ENCODE data around the gene NQO1. TPM values are rescaled to one million over a fixed set of nuclear protein-coding genes. Genes with fewer than 3 reads are reported as not detected.
"Not testable (repeated sequence)": the region's sequence is repeated elsewhere in the genome, so short reads cannot be mapped to it uniquely, and the experiment has no call there.

NQO1 gene
- total RNA-seq, 1 donor from 2014 or later: 107 TPM

- H3K4me3 ChIP-seq (ENCODE audit: low read depth, low read length): no peak overlapping the region
- DNase-seq (ENCODE audit: low read depth): no peak
- no peak for FAIRE-seq
- H3K36me3 ChIP-seq (ENCODE audit: control insufficient read depth, insufficient read depth, low read length): no peaks in the 10 kb centered on the region
- no peak for TF ChIP-seq CTCF (IDR thresholded peaks at IDR 0.05; ENCODE audit: insufficient read depth, low read length, severe bottlenecking)
- H3K27me3 ChIP-seq (ENCODE audit: control insufficient read depth, insufficient read depth, low read length): no peaks in the 10 kb centered on the region
Observed at GRCh38 chr16:69732101-69732500, 5.7 kb upstream of the NQO1 start.

DNA sequence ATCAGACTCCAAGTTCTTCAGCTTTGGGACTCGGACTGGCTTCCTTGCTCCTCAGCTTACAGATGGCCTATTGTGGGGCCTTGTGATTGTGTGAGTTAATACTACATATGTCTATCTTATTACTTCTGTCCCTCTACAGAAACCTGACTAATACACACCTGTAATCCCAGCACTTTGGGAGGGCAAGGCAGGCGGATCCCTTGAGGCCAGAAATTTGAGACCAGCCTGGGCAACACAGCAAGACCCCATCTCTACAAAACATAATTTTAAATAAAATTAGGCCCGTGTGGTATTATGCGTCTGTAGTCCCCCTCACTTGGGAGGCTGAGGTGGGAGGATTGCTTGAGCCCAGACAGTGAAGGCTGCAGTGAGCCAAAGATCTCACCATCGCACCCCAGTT, 4.9 kb upstream of the NQO1 start:
- H3K36me3 ChIP-seq (ENCODE audit: control insufficient read depth, insufficient read depth, low read length); H3K27me3 ChIP-seq (ENCODE audit: control insufficient read depth, insufficient read depth, low read length); H3K4me3 ChIP-seq (ENCODE audit: low read depth, low read length); FAIRE-seq; DNase-seq (ENCODE audit: low read depth): not testable (repeated sequence)

DNA sequence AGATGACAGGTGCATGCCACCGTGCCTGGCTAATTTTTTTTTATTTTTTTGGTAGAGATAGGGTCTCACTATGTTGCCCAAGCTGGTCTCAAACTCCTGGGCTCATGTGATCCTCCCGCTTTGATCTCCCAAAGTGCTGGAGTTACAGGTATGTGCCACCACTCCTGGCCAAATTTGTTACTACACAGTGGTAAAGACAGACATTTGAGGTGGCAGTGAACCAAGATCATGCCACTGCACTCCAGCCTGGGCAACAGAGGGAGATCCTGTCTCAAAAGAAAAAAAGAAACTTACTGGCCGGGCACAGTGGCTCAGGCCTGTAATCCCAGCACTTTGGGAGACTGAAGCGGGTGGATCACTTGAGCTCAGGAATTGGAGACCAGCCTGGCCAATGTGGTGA, 2.7 kb upstream of the NQO1 start:
- FAIRE-seq; DNase-seq (ENCODE audit: low read depth); H3K4me3 ChIP-seq (ENCODE audit: low read depth, low read length); H3K27me3 ChIP-seq (ENCODE audit: control insufficient read depth, insufficient read depth, low read length); H3K36me3 ChIP-seq (ENCODE audit: control insufficient read depth, insufficient read depth, low read length): not testable (repeated sequence)

GRCh38 chr16:69727916-69728270, 1.5 kb upstream of the NQO1 start:
- TF ChIP-seq CTCF (IDR thresholded peaks at IDR 0.05; ENCODE audit: insufficient read depth, low read length, severe bottlenecking): no peak
- DNase-seq (ENCODE audit: low read depth): no peak
- Histone ChIP-seq H3K4me3 (ENCODE audit: low read depth, low read length) (no peak overlapping the region), H3K36me3 (ENCODE audit: control insufficient read depth, insufficient read depth, low read length) (no peaks in the 10 kb centered on the region), H3K27me3 (ENCODE audit: control insufficient read depth, insufficient read depth, low read length) (no peaks in the 10 kb centered on the region)
- FAIRE-seq: no peak

- DNase-seq (ENCODE audit: low read depth) (no peak), FAIRE-seq (no peak)
- H3K36me3 ChIP-seq (ENCODE audit: control insufficient read depth, insufficient read depth, low read length): peaks cover 3% of the 10 kb centered on the region
- H3K27me3 ChIP-seq (ENCODE audit: control insufficient read depth, insufficient read depth, low read length): no peaks in the 10 kb centered on the region
- no peak for TF ChIP-seq CTCF (IDR thresholded peaks at IDR 0.05; ENCODE audit: insufficient read depth, low read length, severe bottlenecking)
- peak overlapping the region; percentile 53 for H3K4me3 ChIP-seq (ENCODE audit: low read depth, low read length)
Observed at GRCh38 chr16:69725480-69726312, 664 bp downstream of the NQO1 start.

- TF ChIP-seq CTCF (IDR thresholded peaks at IDR 0.05; ENCODE audit: insufficient read depth, low read length, severe bottlenecking): no peak
- Histone ChIP-seq H3K36me3 (ENCODE audit: control insufficient read depth, insufficient read depth, low read length) (peaks cover 4% of the 10 kb centered on the region), H3K4me3 (ENCODE audit: low read depth, low read length) (peak overlapping the region; percentile 53), H3K27me3 (ENCODE audit: control insufficient read depth, insufficient read depth, low read length) (no peaks in the 10 kb centered on the region)
- DNase-seq (ENCODE audit: low read depth) (no peak), FAIRE-seq (no peak)
Observed at GRCh38 chr16:69724981-69725479, 1.3 kb downstream of the NQO1 start.

DNA sequence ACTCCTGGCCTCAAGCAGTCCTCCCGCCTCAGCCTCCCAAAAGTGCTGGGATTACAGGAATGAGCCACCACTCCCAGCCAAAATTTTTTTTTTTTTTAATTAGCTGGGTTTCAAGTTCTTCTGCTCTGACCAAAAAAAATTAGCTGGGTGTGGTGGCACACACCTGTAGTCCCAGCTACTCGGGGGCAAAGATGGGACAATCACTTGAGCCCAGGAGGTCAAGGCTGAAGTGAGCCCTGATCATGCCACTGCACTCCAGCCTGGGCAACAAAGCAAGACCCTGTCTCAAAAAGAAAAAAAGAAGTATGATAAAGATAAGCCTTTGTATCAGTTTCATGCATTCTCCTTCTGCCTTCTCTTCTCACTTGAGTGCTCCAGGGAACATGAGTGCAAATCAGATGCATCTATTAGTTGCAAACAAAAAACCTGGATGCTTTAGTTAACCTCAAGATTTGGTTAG, 1.9 kb downstream of the NQO1 start:
- Histone ChIP-seq H3K36me3 (ENCODE audit: control insufficient read depth, insufficient read depth, low read length) (peaks cover 6% of the 10 kb centered on the region), H3K27me3 (ENCODE audit: control insufficient read depth, insufficient read depth, low read length) (no peaks in the 10 kb centered on the region), H3K4me3 (ENCODE audit: low read depth, low read length) (no peak overlapping the region)
- FAIRE-seq: no peak
- no peak for DNase-seq (ENCODE audit: low read depth)
- TF ChIP-seq CTCF (IDR thresholded peaks at IDR 0.05; ENCODE audit: insufficient read depth, low read length, severe bottlenecking): no peak

Measured in bronchial epithelial cell (primary cell).